Liver (tissue), 9 donors: ENCODE results near the gene ZNF488. TPM values are rescaled to one million over a fixed set of nuclear protein-coding genes. Genes with fewer than 3 reads are reported as not detected.
A peak's percentile ranks its signal among the peaks of the same experiment; 100 is the strongest.

ENCODE experiments used
- DNase-seq: peaks from one replicate; pipeline ENCODE4 v3.0.0-alpha.2; 2017; ENCODE audit warnings: low spot score
- H3K27ac ChIP-seq, 2 donors: one replicate each; pipeline ENCODE4 v1.7.0; 2013; ENCODE audit warnings: inconsistent platforms in 2 of 2, low read length in 2 of 2, control low read depth in 1 of 2, low read depth in 1 of 2, mild to moderate bottlenecking in 1 of 2
- H3K27me3 ChIP-seq, 4 donors: one replicate each; pipeline versions ENCODE4 v1.6.1 to v1.7.0; 2013; ENCODE audit warnings: low read length in 3 of 4, inconsistent platforms in 1 of 4, mild to moderate bottlenecking in 1 of 4, moderate library complexity in 1 of 4; ENCODE audit not compliant: control insufficient read depth in 4 of 4, insufficient read depth in 4 of 4
- H3K36me3 ChIP-seq, 4 donors: one replicate each; pipeline versions ENCODE4 v1.6.1 to v1.7.0; 2013; ENCODE audit warnings: low read length in 3 of 4, mild to moderate bottlenecking in 3 of 4, low read depth in 1 of 4, moderate library complexity in 1 of 4; ENCODE audit not compliant: control insufficient read depth in 4 of 4, insufficient read depth in 3 of 4
- H3K4me1 ChIP-seq, 4 donors: one replicate each; pipeline versions ENCODE4 v1.6.1 to v1.7.0; 2013; ENCODE audit warnings: low read length in 3 of 4, mild to moderate bottlenecking in 3 of 4, moderate library complexity in 1 of 4; ENCODE audit not compliant: control insufficient read depth in 4 of 4, insufficient read depth in 4 of 4
- H3K4me3 ChIP-seq, 3 donors: one replicate each; pipeline versions ENCODE4 v1.6.1 to v1.7.0; 2013; ENCODE audit warnings: low read length in 3 of 3, control low read depth in 1 of 3, low read depth in 1 of 3, mild to moderate bottlenecking in 1 of 3
- H3K9ac ChIP-seq, 2 donors: one replicate each; pipeline ENCODE4 v1.7.0; 2013; ENCODE audit warnings: low read length in 2 of 2, mild to moderate bottlenecking in 2 of 2, moderate library complexity in 2 of 2, control low read depth in 1 of 2, low read depth in 1 of 2
- H3K9me3 ChIP-seq, 4 donors: one replicate each; pipeline versions ENCODE4 v1.6.1 to v1.7.0; 2013; ENCODE audit warnings: low read length in 3 of 4; ENCODE audit not compliant: control insufficient read depth in 4 of 4
- EGR1 ChIP-seq, 2 donors: IDR thresholded peaks; 2 replicates each; pipeline ENCODE4 v1.6.1; 2016 to 2018; ENCODE audit warnings: antibody characterized with exemption in 2 of 2, low read depth in 2 of 2
- FOXA1 ChIP-seq: IDR thresholded peaks from 2 replicates; pipeline ENCODE4 v1.6.1; 2016; ENCODE audit warnings: antibody characterized with exemption
- FOXA2 ChIP-seq: IDR thresholded peaks from 2 replicates; pipeline ENCODE4 v1.6.1; 2016; ENCODE audit warnings: antibody characterized with exemption
- GABPA ChIP-seq, 2 donors: IDR thresholded peaks in 1 of 2; conservative IDR thresholded peaks in 1 of 2; 2 replicates each; pipeline ENCODE4 v1.6.1; 2016; ENCODE audit warnings: antibody characterized with exemption in 2 of 2, mild to moderate bottlenecking in 1 of 2, moderate library complexity in 1 of 2
- HNF4A ChIP-seq, 2 donors: conservative IDR thresholded peaks; 2 replicates each; pipeline ENCODE4 v1.6.1; 2016; ENCODE audit warnings: antibody characterized with exemption in 2 of 2, mild to moderate bottlenecking in 2 of 2
- HNF4G ChIP-seq: IDR thresholded peaks from 2 replicates; pipeline ENCODE4 v1.6.1; 2016; ENCODE audit warnings: antibody characterized with exemption
- JUND ChIP-seq, 2 donors: IDR thresholded peaks; 2 replicates each; pipeline ENCODE4 v1.6.1; 2016; ENCODE audit warnings: antibody characterized with exemption in 2 of 2
- NR2F2 ChIP-seq: IDR thresholded peaks from 2 replicates; pipeline ENCODE4 v1.6.1; 2016; ENCODE audit warnings: antibody characterized with exemption
- RAD21 ChIP-seq, 2 donors: IDR thresholded peaks; 2 replicates each; pipeline ENCODE4 v1.6.1; 2016; ENCODE audit warnings: antibody characterized with exemption in 2 of 2, mild to moderate bottlenecking in 2 of 2
- RXRA ChIP-seq, 2 donors: IDR thresholded peaks; 2 replicates each; pipeline ENCODE4 v1.6.1; 2017 to 2018; ENCODE audit warnings: antibody characterized with exemption in 2 of 2, mild to moderate bottlenecking in 1 of 2
- SP1 ChIP-seq: IDR thresholded peaks from 2 replicates; pipeline ENCODE4 v1.6.1; 2018; ENCODE audit warnings: antibody characterized with exemption, mild to moderate bottlenecking
- TAF1 ChIP-seq: conservative IDR thresholded peaks from 2 replicates; pipeline ENCODE4 v1.6.1; 2016; ENCODE audit warnings: antibody characterized with exemption, mild to moderate bottlenecking
- YY1 ChIP-seq: IDR thresholded peaks from 2 replicates; pipeline ENCODE4 v1.6.1; 2016; ENCODE audit warnings: antibody characterized with exemption, mild to moderate bottlenecking
- WGBS: extraction: QIAGEN DNeasy Blood & Tissue Kit; methylation state at CpG from one replicate; pipeline ENCODE4 v1.1.7; 2013; 5-methylcytosine and 5-hydroxymethylcytosine counted together
- polyA plus RNA-seq, 2 donors: library from polyadenylated mRNA; stranded (reverse) in 1 of 2; unstranded in 1 of 2; fragments of 200-250 nt in 1 of 2; fragments of >200 nt in 1 of 2; fragmentation: Nextera tagmentation in 1 of 2; extraction: Ambion mirVana in 1 of 2; gene quantifications; one replicate each; pipeline versions ENCODE4 v1.2.1 to v1.2.3, GENCODE V29; 2013 to 2015
- total RNA-seq, 2 donors: library from RNA; depleted of rRNA; stranded (reverse); fragments of >200 nt; gene quantifications; one replicate each; pipeline ENCODE4 v1.2.3, GENCODE V29; 2014
- TF ChIP-seq, protein P1 (sequence below): fragments of 150-350 bp; IDR thresholded peaks from 2 replicates; pipeline ENCODE4 v1.5.1; 2017; ENCODE audit warnings: improper control_type of control experiment, low read depth, low read length; ENCODE audit not compliant: missing input control
- TF ChIP-seq, protein P2 (sequence below): IDR thresholded peaks from 2 replicates; pipeline ENCODE4 v1.6.1; 2016; ENCODE audit warnings: antibody characterized with exemption, mild to moderate bottlenecking
- TF ChIP-seq, protein P3 (sequence below): IDR thresholded peaks from 2 replicates; pipeline ENCODE4 v1.6.1; 2016; ENCODE audit warnings: antibody characterized with exemption
- TF ChIP-seq, protein P4 (sequence below): IDR thresholded peaks from 2 replicates; pipeline ENCODE4 v1.6.1; 2016; ENCODE audit warnings: antibody characterized with exemption
- TF ChIP-seq, protein P5 (sequence below): IDR thresholded peaks from 2 replicates; pipeline ENCODE4 v1.6.1; 2016; ENCODE audit warnings: antibody characterized with exemption
- donor health status: healthy.
- donor health status: healthy.
- donor health status: healthy.
- donor health status: healthy.
- donor health status: healthy.

ZNF488 gene
- total and polyA plus RNA-seq, 4 donors, result 0.02 to 0.09 TPM; not detected in 2

DNA sequence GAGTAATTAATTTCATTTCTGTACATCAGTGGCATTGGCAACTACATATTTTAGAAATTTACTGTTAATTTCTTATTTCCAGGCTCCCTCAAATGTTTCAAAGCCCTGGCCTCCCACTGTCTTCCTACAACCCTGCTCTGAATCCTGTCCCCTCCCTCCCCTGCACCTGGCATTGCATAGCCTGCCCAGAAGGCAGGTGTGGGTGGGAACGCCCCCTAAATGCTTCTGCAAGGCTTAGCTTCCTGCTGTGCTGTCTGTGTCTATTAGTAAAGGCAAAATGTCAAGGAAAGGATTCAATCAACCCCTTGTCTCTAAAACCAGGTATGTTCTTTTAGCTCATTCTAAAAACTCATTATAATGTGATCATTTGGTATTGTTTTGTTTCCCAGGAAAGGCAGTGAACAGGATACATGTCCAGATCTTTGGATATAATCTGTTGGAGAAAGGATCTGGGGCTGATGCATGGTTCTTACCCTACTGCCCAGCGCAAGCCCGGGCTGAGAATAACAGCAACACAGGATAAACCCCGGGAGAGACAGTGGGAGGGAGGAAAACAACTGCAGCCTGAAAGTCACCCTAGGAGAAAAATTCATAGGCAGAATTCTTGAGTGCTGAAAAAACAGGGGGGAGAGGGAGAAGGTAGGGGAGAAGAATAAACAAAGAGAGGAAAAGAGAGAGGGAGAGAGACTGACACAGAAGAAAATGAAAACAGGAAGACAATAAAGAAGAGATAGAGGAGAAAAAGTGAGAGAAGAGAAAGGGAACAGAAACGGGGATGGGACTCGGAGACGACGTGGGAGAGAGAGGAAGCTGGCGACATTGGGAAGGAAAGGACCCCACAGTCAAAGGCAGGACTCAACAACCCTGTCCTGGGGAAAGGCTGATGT is 589 bp downstream of the ZNF488 start:
- no peak for TF ChIP-seq EGR1 (IDR thresholded peaks at IDR 0.05; ENCODE audit: low read depth in 2 of 2)
- TF ChIP-seq RAD21 (IDR thresholded peaks at IDR 0.05), result no peak
- no peak for TF ChIP-seq FOXA1
- TF ChIP-seq, protein P1, sequence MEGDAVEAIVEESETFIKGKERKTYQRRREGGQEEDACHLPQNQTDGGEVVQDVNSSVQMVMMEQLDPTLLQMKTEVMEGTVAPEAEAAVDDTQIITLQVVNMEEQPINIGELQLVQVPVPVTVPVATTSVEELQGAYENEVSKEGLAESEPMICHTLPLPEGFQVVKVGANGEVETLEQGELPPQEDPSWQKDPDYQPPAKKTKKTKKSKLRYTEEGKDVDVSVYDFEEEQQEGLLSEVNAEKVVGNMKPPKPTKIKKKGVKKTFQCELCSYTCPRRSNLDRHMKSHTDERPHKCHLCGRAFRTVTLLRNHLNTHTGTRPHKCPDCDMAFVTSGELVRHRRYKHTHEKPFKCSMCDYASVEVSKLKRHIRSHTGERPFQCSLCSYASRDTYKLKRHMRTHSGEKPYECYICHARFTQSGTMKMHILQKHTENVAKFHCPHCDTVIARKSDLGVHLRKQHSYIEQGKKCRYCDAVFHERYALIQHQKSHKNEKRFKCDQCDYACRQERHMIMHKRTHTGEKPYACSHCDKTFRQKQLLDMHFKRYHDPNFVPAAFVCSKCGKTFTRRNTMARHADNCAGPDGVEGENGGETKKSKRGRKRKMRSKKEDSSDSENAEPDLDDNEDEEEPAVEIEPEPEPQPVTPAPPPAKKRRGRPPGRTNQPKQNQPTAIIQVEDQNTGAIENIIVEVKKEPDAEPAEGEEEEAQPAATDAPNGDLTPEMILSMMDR, result no peak
- TF ChIP-seq, protein P2, sequence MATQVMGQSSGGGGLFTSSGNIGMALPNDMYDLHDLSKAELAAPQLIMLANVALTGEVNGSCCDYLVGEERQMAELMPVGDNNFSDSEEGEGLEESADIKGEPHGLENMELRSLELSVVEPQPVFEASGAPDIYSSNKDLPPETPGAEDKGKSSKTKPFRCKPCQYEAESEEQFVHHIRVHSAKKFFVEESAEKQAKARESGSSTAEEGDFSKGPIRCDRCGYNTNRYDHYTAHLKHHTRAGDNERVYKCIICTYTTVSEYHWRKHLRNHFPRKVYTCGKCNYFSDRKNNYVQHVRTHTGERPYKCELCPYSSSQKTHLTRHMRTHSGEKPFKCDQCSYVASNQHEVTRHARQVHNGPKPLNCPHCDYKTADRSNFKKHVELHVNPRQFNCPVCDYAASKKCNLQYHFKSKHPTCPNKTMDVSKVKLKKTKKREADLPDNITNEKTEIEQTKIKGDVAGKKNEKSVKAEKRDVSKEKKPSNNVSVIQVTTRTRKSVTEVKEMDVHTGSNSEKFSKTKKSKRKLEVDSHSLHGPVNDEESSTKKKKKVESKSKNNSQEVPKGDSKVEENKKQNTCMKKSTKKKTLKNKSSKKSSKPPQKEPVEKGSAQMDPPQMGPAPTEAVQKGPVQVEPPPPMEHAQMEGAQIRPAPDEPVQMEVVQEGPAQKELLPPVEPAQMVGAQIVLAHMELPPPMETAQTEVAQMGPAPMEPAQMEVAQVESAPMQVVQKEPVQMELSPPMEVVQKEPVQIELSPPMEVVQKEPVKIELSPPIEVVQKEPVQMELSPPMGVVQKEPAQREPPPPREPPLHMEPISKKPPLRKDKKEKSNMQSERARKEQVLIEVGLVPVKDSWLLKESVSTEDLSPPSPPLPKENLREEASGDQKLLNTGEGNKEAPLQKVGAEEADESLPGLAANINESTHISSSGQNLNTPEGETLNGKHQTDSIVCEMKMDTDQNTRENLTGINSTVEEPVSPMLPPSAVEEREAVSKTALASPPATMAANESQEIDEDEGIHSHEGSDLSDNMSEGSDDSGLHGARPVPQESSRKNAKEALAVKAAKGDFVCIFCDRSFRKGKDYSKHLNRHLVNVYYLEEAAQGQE, result no peak
- no peak for TF ChIP-seq TAF1
- TF ChIP-seq YY1, result no peak
- TF ChIP-seq HNF4A (conservative IDR thresholded peaks at IDR 0.05), result no peak
- no peak for TF ChIP-seq HNF4G
- no peak for TF ChIP-seq NR2F2
- no peak for TF ChIP-seq FOXA2
- TF ChIP-seq, protein P3, sequence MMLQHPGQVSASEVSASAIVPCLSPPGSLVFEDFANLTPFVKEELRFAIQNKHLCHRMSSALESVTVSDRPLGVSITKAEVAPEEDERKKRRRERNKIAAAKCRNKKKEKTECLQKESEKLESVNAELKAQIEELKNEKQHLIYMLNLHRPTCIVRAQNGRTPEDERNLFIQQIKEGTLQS, result no peak
- TF ChIP-seq, protein P4, sequence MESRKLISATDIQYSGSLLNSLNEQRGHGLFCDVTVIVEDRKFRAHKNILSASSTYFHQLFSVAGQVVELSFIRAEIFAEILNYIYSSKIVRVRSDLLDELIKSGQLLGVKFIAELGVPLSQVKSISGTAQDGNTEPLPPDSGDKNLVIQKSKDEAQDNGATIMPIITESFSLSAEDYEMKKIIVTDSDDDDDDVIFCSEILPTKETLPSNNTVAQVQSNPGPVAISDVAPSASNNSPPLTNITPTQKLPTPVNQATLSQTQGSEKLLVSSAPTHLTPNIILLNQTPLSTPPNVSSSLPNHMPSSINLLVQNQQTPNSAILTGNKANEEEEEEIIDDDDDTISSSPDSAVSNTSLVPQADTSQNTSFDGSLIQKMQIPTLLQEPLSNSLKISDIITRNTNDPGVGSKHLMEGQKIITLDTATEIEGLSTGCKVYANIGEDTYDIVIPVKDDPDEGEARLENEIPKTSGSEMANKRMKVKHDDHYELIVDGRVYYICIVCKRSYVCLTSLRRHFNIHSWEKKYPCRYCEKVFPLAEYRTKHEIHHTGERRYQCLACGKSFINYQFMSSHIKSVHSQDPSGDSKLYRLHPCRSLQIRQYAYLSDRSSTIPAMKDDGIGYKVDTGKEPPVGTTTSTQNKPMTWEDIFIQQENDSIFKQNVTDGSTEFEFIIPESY, result no peak
- TF ChIP-seq SP1, result no peak
- TF ChIP-seq JUND (IDR thresholded peaks at IDR 0.05), result no peak
- no peak for TF ChIP-seq GABPA (IDR thresholded peaks at IDR 0.05 in 1 of 2, conservative IDR thresholded peaks at IDR 0.05 in 1 of 2)
- no peak for TF ChIP-seq RXRA (IDR thresholded peaks at IDR 0.05)
- TF ChIP-seq, protein P5, sequence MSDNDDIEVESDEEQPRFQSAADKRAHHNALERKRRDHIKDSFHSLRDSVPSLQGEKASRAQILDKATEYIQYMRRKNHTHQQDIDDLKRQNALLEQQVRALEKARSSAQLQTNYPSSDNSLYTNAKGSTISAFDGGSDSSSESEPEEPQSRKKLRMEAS, result no peak
- H3K36me3 ChIP-seq, result no peaks in the 10 kb centered on the region
- H3K4me3 ChIP-seq, result peak overlapping the region in 2 of 3 donors; percentile 12 to 84
- peaks cover 0 to 10% (median 3%) of the 10 kb centered on the region in 4 donors for H3K4me1 ChIP-seq
- 24% methylated on average over 9 of the region's 9 CpGs for WGBS
- no peaks in the 10 kb centered on the region for H3K9me3 ChIP-seq
- H3K27me3 ChIP-seq, result no peaks in the 10 kb centered on the region
- H3K9ac ChIP-seq, result no peak overlapping the region
- DNase-seq, result no peak
- no peak overlapping the region for H3K27ac ChIP-seq
